Hematopoietic multipotent progenitor cell (in vitro differentiated cells): ENCODE results near the gene MALT1. TPM values are rescaled to one million over a fixed set of nuclear protein-coding genes. Genes with fewer than 3 reads are reported as not detected.
"Not testable (repeated sequence)": the region's sequence is repeated elsewhere in the genome, so short reads cannot be mapped to it uniquely, and the experiment has no call there.

ENCODE experiments used
- DNase-seq, 3 donors: peaks; one replicate each; pipeline ENCODE4 v3.0.0-alpha.2; 2011 to 2015; ENCODE audit warnings: low read depth in 2 of 3, low spot score in 2 of 3
- total RNA-seq: library from RNA; depleted of rRNA; stranded (reverse); fragments of >200 nt; gene quantifications from one replicate; pipeline ENCODE4 v1.2.3, GENCODE V29; 2012

The MALT1 gene, protein sequence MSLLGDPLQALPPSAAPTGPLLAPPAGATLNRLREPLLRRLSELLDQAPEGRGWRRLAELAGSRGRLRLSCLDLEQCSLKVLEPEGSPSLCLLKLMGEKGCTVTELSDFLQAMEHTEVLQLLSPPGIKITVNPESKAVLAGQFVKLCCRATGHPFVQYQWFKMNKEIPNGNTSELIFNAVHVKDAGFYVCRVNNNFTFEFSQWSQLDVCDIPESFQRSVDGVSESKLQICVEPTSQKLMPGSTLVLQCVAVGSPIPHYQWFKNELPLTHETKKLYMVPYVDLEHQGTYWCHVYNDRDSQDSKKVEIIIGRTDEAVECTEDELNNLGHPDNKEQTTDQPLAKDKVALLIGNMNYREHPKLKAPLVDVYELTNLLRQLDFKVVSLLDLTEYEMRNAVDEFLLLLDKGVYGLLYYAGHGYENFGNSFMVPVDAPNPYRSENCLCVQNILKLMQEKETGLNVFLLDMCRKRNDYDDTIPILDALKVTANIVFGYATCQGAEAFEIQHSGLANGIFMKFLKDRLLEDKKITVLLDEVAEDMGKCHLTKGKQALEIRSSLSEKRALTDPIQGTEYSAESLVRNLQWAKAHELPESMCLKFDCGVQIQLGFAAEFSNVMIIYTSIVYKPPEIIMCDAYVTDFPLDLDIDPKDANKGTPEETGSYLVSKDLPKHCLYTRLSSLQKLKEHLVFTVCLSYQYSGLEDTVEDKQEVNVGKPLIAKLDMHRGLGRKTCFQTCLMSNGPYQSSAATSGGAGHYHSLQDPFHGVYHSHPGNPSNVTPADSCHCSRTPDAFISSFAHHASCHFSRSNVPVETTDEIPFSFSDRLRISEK
- 7.8 TPM for total RNA-seq

DNA sequence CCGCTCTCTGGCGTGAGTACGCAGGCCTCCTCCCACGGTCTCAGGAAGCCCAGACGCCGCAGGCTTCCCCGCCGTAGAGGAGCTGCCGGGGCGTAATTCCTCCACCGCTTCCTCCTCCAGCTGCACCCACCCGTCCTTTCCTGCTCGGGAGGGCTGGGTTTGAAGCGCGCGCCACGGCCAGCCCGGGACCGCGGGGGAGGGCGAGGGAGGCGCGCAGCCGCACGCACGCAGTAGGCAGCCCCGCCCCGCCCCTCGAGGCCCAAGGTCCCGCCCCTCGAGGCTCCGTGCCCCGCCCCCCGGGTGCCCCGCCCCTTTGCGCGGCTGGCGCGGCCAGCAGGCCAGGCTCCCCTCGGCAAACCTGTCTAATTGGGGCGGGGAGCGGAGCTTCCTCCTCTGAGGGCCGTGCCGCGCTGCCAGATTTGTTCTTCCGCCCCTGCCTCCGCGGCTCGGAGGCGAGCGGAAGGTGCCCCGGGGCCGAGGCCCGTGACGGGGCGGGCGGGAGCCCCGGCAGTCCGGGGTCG is at the start of gene MALT1:
MALT1 (plus strand) TSS at position 355 of the 521 bp plus-strand sequence. CDS start 179 bp downstream, outside the sequence.
- DNase-seq, result peak; percentile 89 to 93 (median 92)

DNA sequence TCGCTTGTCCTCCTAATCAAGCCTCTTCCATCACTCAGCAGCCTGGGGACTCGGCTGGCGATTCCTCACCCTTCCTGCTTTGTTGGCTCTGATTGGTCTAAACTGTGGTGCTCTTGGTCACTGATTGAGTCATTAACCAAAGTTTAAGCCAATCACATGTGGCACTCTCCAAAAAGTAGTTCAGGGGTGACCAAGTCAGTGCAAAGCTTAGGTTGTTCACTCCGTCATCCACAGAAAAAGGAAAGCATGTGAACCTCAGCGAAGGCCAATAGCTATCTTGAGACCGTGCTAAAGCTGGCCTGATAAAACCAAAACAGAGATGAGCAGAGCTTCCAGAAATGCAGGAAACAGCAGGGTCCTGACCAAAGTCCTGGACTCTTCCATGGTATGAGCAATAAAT is 47.3 kb upstream of the MALT1 start:
- no peak for DNase-seq

DNA sequence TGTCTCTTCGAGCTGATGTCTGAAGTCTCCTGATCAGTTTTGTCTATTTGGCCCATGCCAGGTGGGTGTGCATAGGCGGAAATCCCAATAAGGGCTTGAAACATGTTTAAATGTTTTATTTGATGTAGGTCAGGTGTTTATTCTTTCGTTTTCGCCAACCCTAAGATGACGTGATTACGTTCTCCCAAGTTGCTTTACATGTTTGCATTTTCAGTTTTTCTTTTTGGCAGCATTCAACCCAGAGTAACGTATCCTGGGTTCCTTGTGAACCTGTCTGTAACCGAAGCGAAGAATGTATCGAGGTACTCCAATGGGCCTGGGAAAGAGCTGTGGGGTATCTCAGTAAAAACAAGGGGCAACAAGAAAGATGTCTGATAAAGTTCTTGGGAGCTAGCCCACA is 45.4 kb upstream of the MALT1 start:
- DNase-seq, result no peak

DNA sequence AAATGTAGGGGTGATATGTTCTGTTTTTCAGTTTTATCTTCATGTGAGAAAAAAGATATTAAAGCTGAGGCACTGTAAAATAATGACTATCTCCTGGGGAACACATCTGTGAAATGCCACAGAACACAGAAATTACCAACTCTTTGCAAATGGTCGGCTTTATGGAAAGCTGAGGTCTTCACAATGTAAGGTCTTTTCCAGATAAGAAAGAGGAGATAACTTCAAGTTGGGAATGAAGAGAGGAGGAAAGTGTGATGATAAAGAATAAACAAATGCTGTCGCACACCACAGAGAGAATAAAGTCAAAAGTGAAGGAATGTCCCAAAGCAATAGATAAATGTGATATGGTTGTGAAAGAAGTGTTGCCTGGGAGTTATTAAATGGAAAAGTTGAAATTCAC is 41.2 kb upstream of the MALT1 start:
- DNase-seq, result no peak

DNA sequence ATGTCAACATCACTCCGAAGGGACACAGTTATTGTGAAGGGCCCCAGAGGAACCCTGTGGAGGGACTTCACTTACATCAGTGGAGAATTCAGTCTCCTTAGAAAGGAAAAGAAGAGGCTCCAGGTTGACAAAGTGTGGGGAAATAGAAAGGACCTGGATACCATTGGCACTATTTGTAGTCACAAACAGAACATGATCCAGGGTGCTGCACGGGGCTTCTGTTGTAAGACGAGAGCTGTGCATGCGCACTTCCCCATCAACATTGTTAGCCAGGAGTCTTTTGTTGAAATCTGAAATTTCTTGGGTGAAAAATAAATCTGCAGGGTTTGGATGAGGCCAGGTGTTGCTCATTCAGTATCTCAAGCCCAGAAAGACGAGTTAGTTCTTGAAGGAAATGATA is 40.0 kb upstream of the MALT1 start:
- no peak for DNase-seq

DNA sequence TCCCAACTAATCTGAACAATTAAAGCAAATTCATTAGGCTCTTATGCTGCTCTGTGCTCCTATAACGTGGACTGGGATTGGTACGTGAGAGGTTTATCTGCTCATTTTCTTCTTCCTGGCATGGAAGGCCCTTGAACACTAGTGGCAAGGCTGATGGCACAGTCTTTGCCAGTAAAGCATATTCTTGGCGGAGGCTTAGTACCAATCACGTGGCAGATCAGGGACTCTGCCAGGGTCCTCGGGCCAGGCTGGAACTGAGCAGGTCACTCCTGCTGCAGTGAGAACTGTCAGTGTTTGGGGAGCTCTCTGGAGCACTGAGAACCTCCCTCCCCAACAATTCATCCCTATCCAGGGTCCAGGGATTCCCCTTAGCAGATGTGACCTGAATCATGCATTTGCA is 38.7 kb upstream of the MALT1 start:
- no peak for DNase-seq

DNA sequence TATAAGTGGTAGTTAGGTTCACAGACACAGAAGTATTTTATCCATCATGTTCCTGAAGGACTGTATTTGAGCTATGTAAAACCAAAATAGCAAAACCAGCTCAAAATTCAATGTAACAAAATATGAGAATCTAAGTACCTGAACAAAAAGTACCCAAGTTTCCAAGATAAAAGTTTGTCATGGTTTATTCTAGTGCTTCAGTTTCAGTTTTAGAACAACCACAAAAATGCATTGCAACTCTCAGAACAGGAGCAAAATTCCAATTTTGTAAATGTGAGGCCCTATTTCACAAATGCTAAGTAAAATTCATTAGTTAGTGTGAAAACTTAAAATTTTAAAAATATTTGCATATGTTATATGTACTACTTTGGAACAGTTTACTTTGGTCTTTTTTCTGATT is 37.4 kb upstream of the MALT1 start:
- DNase-seq, result no peak

DNA sequence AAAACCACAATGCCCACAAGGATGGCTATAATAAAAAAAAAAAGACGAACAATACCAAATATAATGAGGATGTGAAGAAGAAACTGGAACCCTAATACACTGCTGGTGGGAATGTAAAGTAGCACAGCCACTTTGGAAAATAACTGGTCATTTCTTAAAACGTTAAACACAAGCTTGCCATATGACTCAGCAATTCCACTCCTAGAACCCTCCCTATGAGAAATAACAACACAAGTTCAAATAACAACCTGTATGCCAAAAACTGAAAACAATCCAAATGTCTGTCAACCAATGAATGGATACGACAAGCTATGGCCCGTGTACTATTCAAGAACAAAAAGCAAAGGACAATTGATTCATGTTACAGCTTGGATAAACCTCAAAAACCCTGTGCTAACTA is 35.4 kb upstream of the MALT1 start:
- no peak for DNase-seq

DNA sequence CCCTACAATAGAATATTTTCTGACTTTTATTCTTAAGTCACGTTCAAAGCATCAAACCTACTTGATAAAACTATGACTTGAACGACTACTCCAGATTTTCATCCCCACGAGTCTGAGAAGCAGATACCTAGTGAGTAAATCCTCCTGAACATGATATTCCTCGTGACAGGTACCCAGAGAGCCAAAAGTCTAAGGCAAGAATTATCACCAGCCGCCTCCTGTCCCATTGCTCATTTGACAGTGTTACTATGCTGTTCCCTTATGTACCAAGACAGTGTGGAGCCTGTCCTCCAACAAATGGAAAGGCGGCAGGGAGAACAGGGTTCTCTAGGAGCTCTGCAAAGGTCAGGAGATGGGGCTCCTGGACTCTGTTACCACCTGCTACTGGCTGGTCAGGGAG is 34.1 kb upstream of the MALT1 start:
- DNase-seq, result no peak

DNA sequence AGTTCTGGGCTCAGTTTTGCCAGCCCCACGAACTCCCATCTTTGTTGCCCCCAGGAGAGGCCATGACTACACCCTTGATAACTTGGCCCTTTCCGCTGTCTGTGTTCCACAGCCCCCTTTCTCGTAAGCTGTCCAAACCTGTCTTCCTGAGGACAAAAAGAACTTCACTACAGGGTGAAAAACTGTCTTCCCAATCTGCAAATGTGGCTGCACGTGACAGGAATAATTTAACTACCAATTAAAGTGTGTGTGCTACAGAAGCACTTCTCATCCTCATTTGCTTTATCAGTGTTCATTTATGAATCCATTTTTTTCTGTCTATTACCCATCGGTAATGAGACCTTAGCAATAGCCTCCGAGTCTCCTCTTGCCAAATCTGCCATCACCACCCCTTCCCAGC is 33.3 kb upstream of the MALT1 start:
- DNase-seq, result no peak

DNA sequence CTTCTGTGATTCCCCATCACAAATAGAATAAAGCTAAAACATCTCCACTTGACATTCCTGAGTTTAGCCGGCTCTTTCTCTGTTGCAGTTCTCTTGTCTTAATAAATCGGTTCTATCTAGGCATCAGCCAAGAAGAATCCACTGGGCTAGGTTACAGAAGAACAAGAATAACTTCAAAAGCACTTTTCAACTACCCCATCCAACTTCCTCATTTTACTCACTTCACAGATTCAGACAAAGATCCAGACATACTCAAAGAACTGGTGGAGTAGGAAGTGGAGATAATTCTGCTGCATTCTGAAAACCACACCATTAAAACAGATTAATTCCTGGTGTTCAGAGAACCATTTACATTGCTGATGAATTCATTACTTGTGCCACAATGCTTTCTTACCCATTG is 32.8 kb upstream of the MALT1 start:
- peak in 2 of 3 donors; percentile 39 to 86 for DNase-seq

DNA sequence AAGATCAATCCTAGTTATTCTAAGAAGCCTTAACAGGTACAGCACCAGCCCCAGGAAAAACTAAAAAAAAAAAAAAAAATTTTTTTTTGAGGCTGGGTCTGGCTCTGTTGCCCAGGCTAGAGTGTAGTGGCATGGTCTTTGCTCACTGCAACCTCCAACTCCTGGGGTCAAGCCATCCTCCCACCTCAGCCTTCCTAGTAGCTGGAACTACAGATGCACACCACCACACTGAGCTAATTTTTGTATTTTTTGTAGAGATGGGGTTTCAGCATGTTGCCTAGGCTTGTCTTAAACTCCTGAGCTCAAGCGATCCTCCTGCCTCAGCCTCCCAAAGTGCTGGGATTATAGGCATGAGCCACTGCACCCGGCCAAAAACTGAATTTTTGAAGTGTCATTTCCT is 32.0 kb upstream of the MALT1 start:
- DNase-seq, result no peak

DNA sequence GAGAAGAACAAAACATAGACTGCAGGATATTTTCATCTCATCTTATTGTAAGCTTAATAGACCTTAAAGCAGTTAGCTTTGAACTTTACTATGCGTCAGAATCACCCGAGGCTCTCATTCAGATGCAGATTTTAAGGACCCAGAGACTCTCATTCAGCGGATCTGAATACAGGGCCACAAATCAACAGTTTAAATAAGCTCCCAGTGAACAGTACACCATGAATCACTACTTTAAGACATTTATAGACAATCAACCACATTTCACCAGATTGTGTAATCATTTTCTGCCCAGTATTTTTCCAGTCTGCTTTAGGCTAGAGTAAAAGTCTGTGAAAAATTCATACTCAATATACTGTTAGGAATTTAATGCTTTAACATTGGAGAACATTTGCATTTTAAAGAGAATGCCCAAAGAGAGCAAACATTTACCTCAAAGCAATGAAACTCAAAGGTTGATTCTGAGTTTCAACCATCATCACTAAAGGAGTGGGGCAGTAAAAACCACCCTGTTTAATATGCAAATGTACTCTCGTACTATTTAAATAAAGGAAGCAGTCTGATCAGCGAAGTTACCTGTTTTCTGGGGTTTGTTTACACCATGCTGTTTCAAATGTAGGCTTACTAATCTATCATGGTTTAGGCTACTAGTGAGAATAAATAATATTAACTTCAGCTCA is 31.4 kb upstream of the MALT1 start:
- no peak for DNase-seq

DNA sequence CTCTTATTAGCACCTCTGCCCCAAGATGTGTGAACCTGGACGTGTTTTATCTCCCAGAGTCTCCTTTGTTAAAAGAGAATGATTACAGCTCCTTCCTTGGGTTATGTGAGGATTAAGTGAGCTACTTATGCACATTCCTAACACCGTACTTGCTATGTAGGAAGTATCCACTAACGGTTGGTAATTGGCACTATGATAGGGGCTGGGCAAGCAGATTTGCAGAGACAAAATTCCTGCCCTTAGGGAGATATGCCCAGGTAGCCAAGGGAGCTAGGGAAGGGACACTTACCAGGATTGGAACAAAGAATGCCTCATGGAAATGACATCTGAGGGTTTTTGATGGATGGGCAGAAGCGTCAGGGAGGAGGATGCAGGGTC is 30.8 kb upstream of the MALT1 start:
- DNase-seq, result no peak

DNA sequence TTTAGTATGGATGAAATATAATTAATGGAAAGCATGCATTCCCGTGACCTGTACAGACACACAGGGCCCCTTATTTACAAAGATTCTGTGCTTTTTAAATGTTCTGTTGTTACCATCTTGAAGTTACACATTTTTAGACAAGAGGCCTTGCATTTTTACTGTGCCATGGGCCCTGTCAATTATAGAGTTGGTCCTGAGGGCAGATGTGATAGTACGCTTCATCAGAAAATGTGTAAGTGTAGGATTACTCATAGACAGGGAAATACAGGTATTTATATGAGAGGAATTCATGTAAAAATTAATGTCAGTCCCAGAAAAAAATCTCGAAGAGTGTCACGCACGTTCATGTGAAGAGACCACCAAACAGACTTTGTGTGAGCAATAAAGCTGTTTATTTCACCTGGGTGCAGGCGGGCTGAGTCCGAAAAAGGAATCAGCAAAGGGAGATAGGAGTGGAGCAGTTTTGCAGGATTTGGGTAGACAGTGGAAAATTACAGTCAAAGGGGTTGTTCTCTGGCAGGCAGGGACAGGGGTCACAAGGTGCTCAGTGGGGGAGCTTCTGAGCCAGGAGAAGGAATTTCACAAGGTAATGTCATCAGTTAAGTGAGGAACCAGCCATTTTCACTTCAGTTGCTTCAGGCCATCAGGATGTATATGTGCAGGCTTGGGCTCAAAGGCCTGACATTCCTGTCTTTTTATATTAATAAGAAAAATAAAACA is 30.2 kb upstream of the MALT1 start:
- no peak for DNase-seq

DNA sequence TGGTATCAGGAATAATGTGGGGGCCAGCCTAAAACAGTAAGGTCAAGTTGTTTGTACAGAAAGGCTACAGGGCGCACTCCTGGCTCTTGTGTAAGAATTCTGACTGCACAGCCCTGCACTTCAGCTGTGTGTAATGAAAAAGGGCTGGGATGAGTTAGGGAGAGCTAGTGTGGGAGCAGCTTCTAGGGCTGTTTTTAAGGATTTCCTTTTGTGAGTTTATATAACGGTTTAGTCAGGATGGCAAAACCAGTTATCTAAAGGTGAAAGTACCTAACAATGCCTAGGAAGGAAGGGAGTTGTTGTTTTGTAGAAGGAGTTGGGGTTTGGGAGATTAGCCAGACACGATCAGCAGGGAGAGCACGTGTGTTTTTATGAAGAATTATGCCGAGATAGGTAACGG is 27.7 kb upstream of the MALT1 start:
- DNase-seq, result not testable (repeated sequence)

DNA sequence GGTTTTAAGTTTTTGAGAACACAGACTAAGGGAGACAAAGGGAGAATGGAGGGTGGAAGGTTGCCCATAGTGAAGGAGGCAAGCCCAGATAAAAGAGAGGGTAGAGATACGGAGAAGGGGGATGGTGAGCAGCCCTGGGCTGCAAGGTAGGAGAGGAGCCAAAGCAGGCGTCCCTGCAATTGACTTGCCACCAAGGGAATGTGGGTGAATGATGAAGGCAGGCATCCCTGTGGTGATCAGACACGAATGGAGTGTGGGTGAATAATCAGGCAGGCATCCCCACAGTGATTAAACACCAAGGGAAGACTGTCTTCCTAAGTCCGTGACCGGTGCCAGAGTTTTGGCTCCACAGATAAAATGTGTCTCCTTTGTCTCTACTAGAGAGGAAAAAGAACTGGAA is 25.9 kb upstream of the MALT1 start:
- DNase-seq, result no peak

DNA sequence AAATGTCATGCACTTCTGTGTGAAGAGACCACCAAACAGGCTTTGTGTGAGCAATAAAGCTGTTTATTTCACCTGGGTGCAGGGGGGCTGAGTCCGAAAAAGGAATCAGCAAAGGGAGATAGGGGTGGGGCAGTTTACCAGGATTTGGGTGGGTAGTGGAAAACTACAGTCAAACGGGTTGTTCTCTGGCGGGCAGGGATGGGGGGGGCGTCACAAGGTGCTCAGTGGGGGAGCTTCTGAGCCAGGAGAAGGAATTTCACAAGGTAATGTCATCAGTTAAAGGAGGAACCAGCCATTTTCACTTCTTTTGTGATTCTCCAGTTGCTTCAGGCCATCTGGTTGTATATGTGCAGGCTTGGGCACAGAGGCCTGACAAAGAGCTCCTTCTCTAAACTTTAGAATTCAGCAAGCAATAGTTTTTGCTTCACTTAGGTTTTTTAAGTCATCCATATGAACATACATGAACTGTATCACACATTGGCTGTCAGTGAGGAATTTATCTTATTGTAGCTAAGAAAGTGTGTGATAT is 24.9 kb upstream of the MALT1 start:
- no peak for DNase-seq

DNA sequence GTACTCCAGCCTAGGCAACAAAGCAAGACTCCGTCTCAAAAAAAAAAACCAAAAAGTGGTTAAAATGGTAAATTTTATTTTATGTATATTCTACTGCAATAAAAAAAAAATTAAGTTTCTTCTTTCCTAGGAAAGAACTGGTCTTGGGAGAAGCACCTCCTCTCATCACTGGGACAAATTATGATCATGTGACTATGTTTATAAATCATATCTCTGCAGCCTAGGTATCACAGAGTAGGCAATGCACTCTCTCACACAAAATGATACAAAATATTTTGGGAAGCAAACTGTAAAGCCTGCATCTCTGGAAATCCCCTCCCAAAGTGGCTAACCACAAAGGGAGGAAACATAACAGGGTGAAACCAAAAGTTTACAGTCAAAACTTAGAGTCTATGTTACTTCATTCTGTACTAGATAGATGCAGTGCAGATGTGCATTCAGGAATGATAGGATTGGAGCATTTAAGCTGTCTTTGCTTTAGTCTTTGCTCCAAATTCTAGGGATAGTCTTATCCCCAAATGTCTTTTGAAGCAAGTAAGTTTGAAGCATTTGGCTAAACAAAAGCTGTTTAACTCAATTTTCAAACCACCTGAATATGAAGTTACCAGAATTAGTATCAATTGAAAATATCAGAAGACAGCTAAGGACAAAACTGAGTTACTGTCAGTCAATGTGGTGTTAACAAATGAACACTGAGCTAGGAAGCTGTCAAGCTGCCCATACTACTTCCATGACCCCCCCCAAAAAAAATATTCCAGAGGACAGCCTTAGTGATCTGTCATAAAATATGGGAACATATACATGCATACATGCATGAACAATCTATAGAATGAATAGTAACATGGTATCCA is 21.1 kb upstream of the MALT1 start:
- DNase-seq, result peak in 2 of 3 donors; percentile 62 to 65
